K562 (cell line): Measurements from ENCODE around the gene MS4A18. TPM values are rescaled to one million over a fixed set of nuclear protein-coding genes. Genes with fewer than 3 reads are reported as not detected.

Experiments
- ARID1B ChIP-seq: fragments of 450-650 bp; IDR thresholded peaks from 2 replicates; pipeline ENCODE4 v1.6.1; 2016; ENCODE audit warnings: antibody characterized with exemption, mild to moderate bottlenecking, inconsistent platforms
- CEBPZ ChIP-seq: fragments of 150-350 bp; IDR thresholded peaks from 2 replicates; pipeline ENCODE4 v1.6.1; 2014; ENCODE audit warnings: low read depth, mild to moderate bottlenecking, low read length, borderline replicate concordance
- ELK3 ChIP-seq: fragments of 450-650 bp; formaldehyde crosslinking; IDR thresholded peaks from 2 replicates; pipeline ENCODE4 v1.4.0; 2020; ENCODE audit warnings: mild to moderate bottlenecking
- EWSR1 ChIP-seq: fragments of 450-650 bp; IDR thresholded peaks from 2 replicates; pipeline ENCODE4 v1.6.1; 2018; ENCODE audit warnings: borderline replicate concordance, mild to moderate bottlenecking, low read depth, moderate library complexity; ENCODE audit not compliant: partially characterized antibody
- IFI16 ChIP-seq: fragments of 250-450 bp; sonication (Bioruptor Pico); IDR thresholded peaks from 2 replicates; pipeline ENCODE4 v2.1.2; 2022; ENCODE audit warnings: mild to moderate bottlenecking, inconsistent platforms
- LEF1 ChIP-seq: fragments of 450-650 bp; IDR thresholded peaks from 2 replicates; pipeline ENCODE4 v1.6.1; 2016; ENCODE audit warnings: mild to moderate bottlenecking
- MBD2 ChIP-seq: sonication (generic); IDR thresholded peaks from 2 replicates; pipeline ENCODE4 v1.6.1; 2016; ENCODE audit warnings: low read depth, borderline replicate concordance
- MNT ChIP-seq, 2 experiments: fragments of 450-650 bp; conservative IDR thresholded peaks; 2 replicates each; pipeline ENCODE4 v1.6.1; 2017; ENCODE audit warnings: mild to moderate bottlenecking in 2 of 2, moderate library complexity in 2 of 2
- NFRKB ChIP-seq: fragments of 450-650 bp; IDR thresholded peaks from 2 replicates; pipeline ENCODE4 v1.6.1; 2016; ENCODE audit warnings: low read depth
- NR4A1 ChIP-seq, 2 experiments: fragments of 250-450 bp in 1 of 2; fragments of 450-650 bp in 1 of 2; sonication (Bioruptor Pico) in 1 of 2; IDR thresholded peaks; 2 replicates each; pipeline versions ENCODE4 v1.4.0 to v1.6.1; 2016 to 2020; ENCODE audit warnings: mild to moderate bottlenecking in 2 of 2, missing compliant biosample characterization in 1 of 2, missing genetic modification characterization in 1 of 2, moderate library complexity in 1 of 2
- RAD21 ChIP-seq, 2 experiments: fragments of 250-450 bp in 1 of 2; fragments of 450-650 bp in 1 of 2; sonication (Bioruptor Pico) in 1 of 2; formaldehyde crosslinking in 1 of 2; IDR thresholded peaks in 1 of 2; conservative IDR thresholded peaks in 1 of 2; 2 replicates each; pipeline versions ENCODE4 v1.4.0 to v1.8.0; 2020 to 2022; ENCODE audit warnings: mild to moderate bottlenecking in 2 of 2, moderate library complexity in 1 of 2
- RBM22 ChIP-seq: fragments of 200-400 bp; formaldehyde crosslinking; IDR thresholded peaks from 2 replicates; pipeline ENCODE4 v1.6.1; 2018; ENCODE audit warnings: low read length, low read depth; ENCODE audit not compliant: poor library complexity, severe bottlenecking
- TGIF2 ChIP-seq: sonication (generic); formaldehyde crosslinking; IDR thresholded peaks from 2 replicates; pipeline ENCODE4 v1.8.1; 2022; ENCODE audit warnings: mild to moderate bottlenecking, missing genetic modification reagents, moderate library complexity
- TSHZ1 ChIP-seq: fragments of 250-450 bp; sonication (Bioruptor Pico); IDR thresholded peaks from 2 replicates; pipeline ENCODE4 v1.4.0; 2020; ENCODE audit warnings: mild to moderate bottlenecking, moderate library complexity
- ZNF668 ChIP-seq: fragments of 250-450 bp; sonication (Bioruptor Pico); IDR thresholded peaks from 2 replicates; pipeline ENCODE4 v1.8.0; 2022; ENCODE audit warnings: mild to moderate bottlenecking, inconsistent platforms
- ZNF785 ChIP-seq: fragments of 250-450 bp; sonication (Bioruptor Pico); IDR thresholded peaks from 2 replicates; pipeline ENCODE4 v1.4.0; 2020; ENCODE audit warnings: mild to moderate bottlenecking
- polyA plus RNA-seq, 8 experiments: library from polyadenylated mRNA; depleted of rRNA in 4 of 8; stranded (reverse) in 5 of 8; unstranded in 3 of 8; fragments of >200 nt; fragmentation: Nextera tagmentation in 2 of 8; fragmentation: Illumina TruSeq in 1 of 8; extraction: Ambion mirVana in 2 of 8; extraction: Trizol in 1 of 8; gene quantifications; 2 replicates each; pipeline versions ENCODE4 v1.2.1 to v1.2.3, GENCODE V29; 2011 to 2014; ENCODE audit warnings: inconsistent platforms in 1 of 8, missing spikeins in 1 of 8
- total RNA-seq, 7 experiments: library from RNA; depleted of rRNA in 6 of 7; stranded (reverse); fragments of >200 nt in 6 of 7; fragmentation: Illumina TruSeq in 2 of 7; extraction: Trizol in 2 of 7; gene quantifications; 2 replicates each; pipeline versions ENCODE4 v1.2.1 to v1.2.3, GENCODE V29; 2011 to 2021; ENCODE audit warnings: low replicate concordance in 1 of 7

MS4A18 gene
- total and polyA plus RNA-seq, 9 of the 15 experiments (the other 6 are each of a cell fraction or from before 2014, with no cell fraction given), result not detected

- TF ChIP-seq EWSR1 (no peak), NFRKB (no peak), LEF1 (no peak), ZNF668 (CRISPR knock-in tag) (no peak), TGIF2 (CRISPR knock-in tag) (no peak), RBM22 (no peak), RAD21 (CRISPR knock-in tag; conservative IDR thresholded peaks at IDR 0.05 in 1 of 2, IDR thresholded peaks at IDR 0.05 in 1 of 2) (no peak), TSHZ1 (CRISPR knock-in tag) (no peak), MNT (conservative IDR thresholded peaks at IDR 0.05) (no peak), MBD2 (no peak), IFI16 (CRISPR knock-in tag) (no peak), ELK3 (CRISPR knock-in tag) (no peak), ARID1B (no peak), NR4A1 (CRISPR knock-in tag; IDR thresholded peaks at IDR 0.05) (no peak), NR4A1 (tag; IDR thresholded peaks at IDR 0.05) (no peak), CEBPZ (no peak), ZNF785 (CRISPR knock-in tag) (no peak)
- TF ChIP-seq, all 486 proteins: peak for 0
These were observed 68.0 kb downstream of the MS4A18 start (continued) for GRCh38 chr11:60792521-60792920.
